A549 (cell line): Measurements from ENCODE around the gene SRCIN1. TPM values are rescaled to one million over a fixed set of nuclear protein-coding genes. Genes with fewer than 3 reads are reported as not detected.

Experiments
- ATAC-seq, 2 experiments: fragments of 200-7000 bp in 1 of 2; fragments of >200 bp in 1 of 2; cut with Nextera tagmentation in 1 of 2; cut with Tn5 transposase in 1 of 2; 3 replicates each; pipeline versions ENCODE4 v1.8.0 to v1.9.1; 2018 to 2020; ENCODE audit warnings: mild to moderate bottlenecking in 1 of 2, moderate library complexity in 1 of 2
- CTCF ChIA-PET: fragments of 300-600 bp; sonication (Branson Sonifier 250); formaldehyde crosslinking; extraction: SDS; loops from one replicate; lab custom pipeline; 2021; ENCODE audit warnings: antibody characterized with exemption, inconsistent platforms; lab: Yijun Ruan, JAX
- POLR2A ChIA-PET: fragments of 350-600 bp; formaldehyde crosslinking; extraction: SDS; loops from one replicate; lab custom pipeline; 2021; ENCODE audit warnings: antibody characterized with exemption, inconsistent platforms; lab: Yijun Ruan, JAX
- DNase-seq, 2 experiments: peaks; one replicate each; pipeline versions ENCODE4 v3.0.0 to v3.0.0-alpha.2; 2011 to 2016; ENCODE audit warnings: low read depth in 1 of 2, low spot score in 1 of 2
- FAIRE-seq: peaks from 2 replicates; lab custom pipeline; 2011; peaks lifted over from hg19 to GRCh38; lab: Jason Lieb, UNC
- H3K27ac ChIP-seq, 2 experiments: fragments of >200 bp; sonication (Bioruptor Twin); formaldehyde crosslinking; 3 replicates each; pipeline ENCODE4 v1.5.1; 2016 to 2017
- H3K4me1 ChIP-seq: fragments of >200 bp; sonication (Bioruptor Twin); formaldehyde crosslinking; 3 replicates; pipeline ENCODE4 v1.6.1; 2016
- H3K4me2 ChIP-seq: fragments of >200 bp; sonication (Bioruptor Twin); formaldehyde crosslinking; 3 replicates; pipeline ENCODE4 v1.6.1; 2016
- H3K4me3 ChIP-seq: fragments of >200 bp; sonication (Bioruptor Twin); formaldehyde crosslinking; 3 replicates; pipeline ENCODE4 v1.5.1; 2016
- H3K9me3 ChIP-seq: fragments of >200 bp; sonication (Bioruptor Twin); formaldehyde crosslinking; 3 replicates; pipeline ENCODE4 v1.6.1; 2016
- ATOH8 ChIP-seq: fragments of 250-450 bp; sonication (Bioruptor Pico); IDR thresholded peaks from 2 replicates; pipeline ENCODE4 v1.5.0; 2020; ENCODE audit warnings: low read depth, mild to moderate bottlenecking, moderate library complexity
- BCL3 ChIP-seq: fragments of >200 bp; sonication (Bioruptor Twin); formaldehyde crosslinking; IDR thresholded peaks from 3 replicates; pipeline ENCODE4 v1.6.1; 2016
- CBX2 ChIP-seq: fragments of 200-600 bp; sonication (generic); IDR thresholded peaks from 2 replicates; pipeline ENCODE4 v1.6.1; 2016; ENCODE audit warnings: low read depth, mild to moderate bottlenecking, borderline replicate concordance
- CTCF ChIP-seq: fragments of >200 bp; sonication (Bioruptor Twin); formaldehyde crosslinking; IDR thresholded peaks from 3 replicates; pipeline ENCODE4 v1.5.1; 2016
- EHF ChIP-seq: fragments of 250-450 bp; sonication (Bioruptor Pico); IDR thresholded peaks from 2 replicates; pipeline ENCODE4 v1.5.0; 2020; ENCODE audit warnings: mild to moderate bottlenecking
- EHMT2 ChIP-seq: fragments of 200-600 bp; sonication (generic); IDR thresholded peaks from 2 replicates; pipeline ENCODE4 v1.6.1; 2016; ENCODE audit warnings: antibody characterized with exemption, low read depth, mild to moderate bottlenecking, moderate library complexity
- FOXS1 ChIP-seq: fragments of 250-450 bp; sonication (Bioruptor Pico); IDR thresholded peaks from 2 replicates; pipeline ENCODE4 v1.5.0; 2020; ENCODE audit warnings: mild to moderate bottlenecking, moderate library complexity
- GATA3 ChIP-seq: IDR thresholded peaks from 2 replicates; pipeline ENCODE4 v1.6.1; 2012; ENCODE audit warnings: borderline replicate concordance
- HOXB13 ChIP-seq: fragments of 250-450 bp; sonication (Bioruptor Pico); IDR thresholded peaks from 2 replicates; pipeline ENCODE4 v1.5.0; 2020; ENCODE audit warnings: low read depth, mild to moderate bottlenecking, moderate library complexity
- KDM1A ChIP-seq: fragments of 200-600 bp; sonication (generic); IDR thresholded peaks from 2 replicates; pipeline ENCODE4 v1.6.1; 2016; ENCODE audit warnings: low read depth, mild to moderate bottlenecking
- KDM5A ChIP-seq: fragments of 200-600 bp; sonication (generic); IDR thresholded peaks from 2 replicates; pipeline ENCODE4 v1.6.1; 2016; ENCODE audit warnings: antibody characterized with exemption, mild to moderate bottlenecking
- MAFK ChIP-seq: fragments of 450-650 bp; IDR thresholded peaks from 2 replicates; pipeline ENCODE4 v1.6.1; 2014; ENCODE audit not compliant: partially characterized antibody
- MAX ChIP-seq: IDR thresholded peaks from 2 replicates; pipeline ENCODE4 v1.6.1; 2012
- NFE2L2 ChIP-seq: fragments of 150-350 bp; conservative IDR thresholded peaks from 2 replicates; pipeline ENCODE4 v1.6.1; 2014; ENCODE audit warnings: low read length
- PBX3 ChIP-seq: IDR thresholded peaks from 2 replicates; pipeline ENCODE4 v1.6.1; 2012
- PHF8 ChIP-seq: fragments of 200-600 bp; sonication (generic); IDR thresholded peaks from 2 replicates; pipeline ENCODE4 v1.6.1; 2016; ENCODE audit warnings: low read depth, mild to moderate bottlenecking, antibody characterized with exemption, moderate library complexity, borderline replicate concordance
- POLR2AphosphoS2 ChIP-seq: conservative IDR thresholded peaks from 2 replicates; pipeline ENCODE4 v1.6.1; 2012; ENCODE audit warnings: low read length, improper control_type of control experiment, inconsistent platforms
- RARB ChIP-seq: fragments of 250-450 bp; sonication (Bioruptor Pico); IDR thresholded peaks from 2 replicates; pipeline ENCODE4 v1.8.0; 2021; ENCODE audit warnings: mild to moderate bottlenecking, moderate library complexity
- RFX5 ChIP-seq: fragments of 450-650 bp; IDR thresholded peaks from 2 replicates; pipeline ENCODE4 v1.7.1; 2014; ENCODE audit warnings: antibody characterized with exemption, mild to moderate bottlenecking, moderate library complexity
- SMC3 ChIP-seq: fragments of >200 bp; sonication (Bioruptor Twin); formaldehyde crosslinking; IDR thresholded peaks from 3 replicates; pipeline ENCODE4 v1.6.1; 2018; ENCODE audit warnings: inconsistent platforms
- TFCP2L1 ChIP-seq: fragments of 250-450 bp; sonication (Bioruptor Pico); IDR thresholded peaks from 2 replicates; pipeline ENCODE4 v1.5.0; 2021; ENCODE audit warnings: mild to moderate bottlenecking
- TP53 ChIP-seq: fragments of 250-450 bp; sonication (Bioruptor Pico); IDR thresholded peaks from 2 replicates; pipeline ENCODE4 v1.5.0; 2021; ENCODE audit warnings: mild to moderate bottlenecking, moderate library complexity
- ZC3H11A ChIP-seq: fragments of 450-650 bp; IDR thresholded peaks from 2 replicates; pipeline ENCODE4 v1.6.1; 2014; ENCODE audit warnings: antibody characterized with exemption, mild to moderate bottlenecking
- ZNF302 ChIP-seq: fragments of 250-450 bp; sonication (Bioruptor Pico); IDR thresholded peaks from 2 replicates; pipeline ENCODE4 v1.9.0; 2021; ENCODE audit warnings: inconsistent platforms, mild to moderate bottlenecking, moderate library complexity
- WGBS: methylation state at CpG from one replicate; pipeline ENCODE4 v1.1.6; 2017; ENCODE audit errors: missing lambda C conversion rate; 5-methylcytosine and 5-hydroxymethylcytosine counted together
- polyA plus RNA-seq, 4 experiments: library from polyadenylated mRNA; depleted of rRNA in 3 of 4; stranded (reverse); fragments of >200 nt; fragmentation: RNase III in 1 of 4; extraction: RNeasy Plus Mini Kit Qiagen cat#74134 plus additional on column Dnase treatment in 1 of 4; gene quantifications; 2 replicates in 3 of 4; 3 replicates in 1 of 4; pipeline ENCODE4 v1.2.3, GENCODE V29; 2011 to 2017

SRCIN1 gene
- polyA plus RNA-seq, 2 of the 4 experiments (the other 2 are of a cell fraction): 1.4 to 2.1 TPM

- FAIRE-seq: no peak
Measured at GRCh38 chr17:38616361-38616760, 10.6 kb upstream of the SRCIN1 start.

GRCh38 chr17:38613981-38614779 is 8.4 kb upstream of the SRCIN1 start:
- ChIA-PET POLR2A (no interaction called here), CTCF (interaction anchor here (1.1 to 31.2 kb wide), 4 partner anchors 8 to 265 kb away, joined by 4 to 525 read pairs (median 46); partner anchors contain the start of gene SRCIN1)
- Histone ChIP-seq H3K27ac (no peak overlapping the region), H3K9me3 (peaks cover 10% of the 10 kb centered on the region), H3K4me3 (no peak overlapping the region), H3K4me1 (peaks cover 13% of the 10 kb centered on the region; the same call in 2 of the 3 replicates), H3K4me2 (peak overlapping the region; percentile 23)
- WGBS: 71% methylated on average over 7 of the region's 7 CpGs
- TF ChIP-seq EHF (CRISPR knock-in tag) (no peak), BCL3 (no peak), ATOH8 (no peak), PHF8 (no peak), KDM5A (no peak), ZC3H11A (no peak), FOXS1 (no peak), RARB (CRISPR knock-in tag) (no peak), EHMT2 (no peak), MAX (no peak), TFCP2L1 (CRISPR knock-in tag) (no peak), RFX5 (no peak), CBX2 (no peak), TP53 (no peak), ZNF302 (CRISPR knock-in tag) (no peak), PBX3 (no peak)
- ATAC-seq (peak in 1 of 2 experiments; percentile 19; a peak in 3 of 6 replicates), DNase-seq (no peak), FAIRE-seq (no peak)

More at GRCh38 chr17:38616361-38616760, 10.6 kb upstream of the SRCIN1 start:
- CTCF ChIA-PET: interaction anchor here (0.7 to 31.2 kb wide), 9 partner anchors 9 to 124 kb away, joined by 3 to 525 read pairs (median 7); partner anchors contain the start of gene SRCIN1
- TF ChIP-seq EHMT2 (no peak), ZNF302 (CRISPR knock-in tag) (no peak), KDM1A (no peak), POLR2AphosphoS2 (no peak), NFE2L2 (no peak), CTCF (no peak), MAFK (no peak), SMC3 (no peak), GATA3 (no peak), HOXB13 (CRISPR knock-in tag) (no peak), CBX2 (no peak)
- TF ChIP-seq, all 56 proteins: peak for 0
- DNase-seq (no peak), ATAC-seq (0 out of 6 replicates have a peak, but pooled peaks of 1 of the 2 experiments have one; percentile 27)
- H3K27ac ChIP-seq: no peak overlapping the region
- POLR2A ChIA-PET: interaction anchor here (0.6 kb wide), 1 partner anchor 108 kb away, joined by 3 read pairs; no protein-coding TSS in a partner anchor
- H3K4me1 ChIP-seq: peaks cover 13% of the 10 kb centered on the region; the same call in 2 of the 3 replicates
- H3K4me3 ChIP-seq: no peak overlapping the region
- H3K4me2 ChIP-seq: no peak overlapping the region
- WGBS: 68% methylated on average over 5 of the region's 5 CpGs
- H3K9me3 ChIP-seq: peaks cover 10% of the 10 kb centered on the region
